IMR-90 (cell line): ENCODE measurements around the gene NANS. TPM values are rescaled to one million over a fixed set of nuclear protein-coding genes. Genes with fewer than 3 reads are reported as not detected.

ENCODE experiments used
- ATAC-seq: fragments of 200-7000 bp; cut with Tn5 transposase; 2 replicates; pipeline ENCODE4 v1.9.1; 2020; ENCODE audit warnings: low read depth, mild to moderate bottlenecking, moderate library complexity
- BruUV-seq: library from RNA; stranded (reverse); fragments of 400-500 nt; replicated peaks from 2 replicates; lab custom pipeline; 2021; lab: Mats Ljungman, UMichigan
- CTCF ChIA-PET: fragments of 300-600 bp; formaldehyde crosslinking; extraction: SDS; loops from one replicate; lab custom pipeline; 2021; ENCODE audit warnings: antibody characterized with exemption; lab: Yijun Ruan, JAX
- POLR2A ChIA-PET: fragments of 300-600 bp; sonication (Branson Sonifier 250); formaldehyde crosslinking; loops from one replicate; lab custom pipeline; 2022; ENCODE audit warnings: antibody characterized with exemption; ENCODE audit not compliant: unreplicated experiment; lab: Charles Lee
- DNase-seq: peaks from one replicate; pipeline ENCODE4 v3.0.0; 2013
- H2AFZ ChIP-seq: replicated peaks from 2 replicates; pipeline ENCODE3; 2013; ENCODE audit warnings: low read length, mild to moderate bottlenecking; ENCODE audit not compliant: poor library complexity
- H2AK5ac ChIP-seq: 2 replicates; pipeline ENCODE4 v1.6.1; 2013; ENCODE audit warnings: low read depth, low read length, inconsistent platforms
- H2AK9ac ChIP-seq: replicated peaks from 2 replicates; pipeline ENCODE3; 2013; ENCODE audit warnings: mild to moderate bottlenecking, low read depth, low read length, moderate library complexity; ENCODE audit not compliant: poor library complexity
- H2BK120ac ChIP-seq: 2 replicates; pipeline ENCODE4 v1.6.1; 2013; ENCODE audit warnings: low read depth, low read length, inconsistent platforms
- H2BK15ac ChIP-seq: 3 replicates; pipeline ENCODE4 v1.6.1; 2013; ENCODE audit warnings: low read depth, low read length, inconsistent platforms
- H2BK20ac ChIP-seq: 2 replicates; pipeline ENCODE4 v1.6.1; 2013; ENCODE audit warnings: low read depth, mild to moderate bottlenecking, inconsistent platforms, low read length, moderate library complexity
- H2BK5ac ChIP-seq: 2 replicates; pipeline ENCODE4 v1.6.1; 2013; ENCODE audit warnings: mild to moderate bottlenecking, low read depth, low read length, inconsistent platforms; ENCODE audit not compliant: poor library complexity, severe bottlenecking
- H3K14ac ChIP-seq: replicated peaks from 2 replicates; pipeline ENCODE4 v1.6.1; 2013; ENCODE audit warnings: low read depth, low read length, inconsistent platforms
- H3K18ac ChIP-seq: 2 replicates; pipeline ENCODE4 v1.6.1; 2013; ENCODE audit warnings: low read depth, low read length, control low read depth
- H3K23ac ChIP-seq: 2 replicates; pipeline ENCODE4 v1.6.1; 2013; ENCODE audit warnings: low read depth, low read length, inconsistent platforms
- H3K27ac ChIP-seq: 2 replicates; pipeline ENCODE4 v1.5.1; 2013; ENCODE audit warnings: mild to moderate bottlenecking, control low read depth, low read length; ENCODE audit not compliant: insufficient read depth
- H3K27me3 ChIP-seq: 2 replicates; pipeline ENCODE4 v1.6.1; 2013; ENCODE audit warnings: low read length; ENCODE audit not compliant: control insufficient read depth, insufficient read depth
- H3K36me3 ChIP-seq: 2 replicates; pipeline ENCODE4 v1.6.1; 2013; ENCODE audit warnings: low read length, mixed read lengths; ENCODE audit not compliant: control insufficient read depth, insufficient read depth
- H3K4ac ChIP-seq: 2 replicates; pipeline ENCODE4 v1.6.1; 2013; ENCODE audit warnings: low read depth, low read length, inconsistent platforms
- H3K4me1 ChIP-seq: 2 replicates; pipeline ENCODE4 v1.6.1; 2013; ENCODE audit warnings: low read length, mixed read lengths; ENCODE audit not compliant: control insufficient read depth, insufficient read depth
- H3K4me2 ChIP-seq: 2 replicates; pipeline ENCODE4 v1.6.1; 2013; ENCODE audit warnings: low read depth, mild to moderate bottlenecking, control low read depth, low read length, moderate library complexity
- H3K4me3 ChIP-seq: 2 replicates; pipeline ENCODE4 v1.5.1; 2013; ENCODE audit warnings: low read depth, mild to moderate bottlenecking, control low read depth, low read length, moderate library complexity; ENCODE audit not compliant: insufficient read depth
- H3K56ac ChIP-seq: 2 replicates; pipeline ENCODE4 v1.6.1; 2013; ENCODE audit warnings: low read length, inconsistent platforms; ENCODE audit not compliant: insufficient read depth; ENCODE audit errors: extremely low read depth
- H3K79me1 ChIP-seq, 2 experiments: 2 replicates each; pipeline ENCODE4 v1.6.1; 2013; ENCODE audit warnings: low read length in 2 of 2, inconsistent platforms in 1 of 2, low read depth in 1 of 2
- H3K9ac ChIP-seq: 2 replicates; pipeline ENCODE4 v1.6.1; 2013; ENCODE audit warnings: low read depth, low read length, control low read depth
- H3K9me1 ChIP-seq: 2 replicates; pipeline ENCODE4 v1.6.1; 2013; ENCODE audit warnings: low read length, inconsistent platforms; ENCODE audit not compliant: insufficient read depth
- H3K9me3 ChIP-seq: 2 replicates; pipeline ENCODE4 v1.6.1; 2013; ENCODE audit warnings: low read length; ENCODE audit not compliant: control insufficient read depth, insufficient read depth
- H4K20me1 ChIP-seq: 2 replicates; pipeline ENCODE4 v1.6.1; 2013; ENCODE audit warnings: low read length, inconsistent platforms; ENCODE audit not compliant: insufficient read depth
- H4K5ac ChIP-seq: 2 replicates; pipeline ENCODE4 v1.6.1; 2013; ENCODE audit warnings: mild to moderate bottlenecking, low read depth, low read length, control low read depth
- H4K8ac ChIP-seq, 2 experiments: 2 replicates each; pipeline ENCODE4 v1.6.1; 2013; ENCODE audit warnings: low read depth in 2 of 2, low read length in 2 of 2, control low read depth in 1 of 2, inconsistent platforms in 1 of 2
- H4K91ac ChIP-seq: 2 replicates; pipeline ENCODE4 v1.6.1; 2013; ENCODE audit warnings: low read depth, low read length, inconsistent platforms; ENCODE audit not compliant: insufficient read depth
- BHLHE40 ChIP-seq: fragments of 150-350 bp; IDR thresholded peaks from 2 replicates; pipeline ENCODE4 v1.6.1; 2016; ENCODE audit warnings: mild to moderate bottlenecking, low read depth, low read length
- CEBPB ChIP-seq: IDR thresholded peaks from 2 replicates; pipeline ENCODE4 v1.6.1; 2012; ENCODE audit warnings: low read depth, low read length, improper control_type of control experiment
- CHD1 ChIP-seq: IDR thresholded peaks from 2 replicates; pipeline ENCODE4 v1.6.1; 2012; ENCODE audit warnings: low read depth, low read length, improper control_type of control experiment
- FOS ChIP-seq: fragments of 150-350 bp; IDR thresholded peaks from 2 replicates; pipeline ENCODE4 v1.6.1; 2016; ENCODE audit warnings: low read depth, low read length
- MAFK ChIP-seq: IDR thresholded peaks from 2 replicates; pipeline ENCODE4 v1.6.1; 2012; ENCODE audit warnings: low read depth, low read length, improper control_type of control experiment
- MAZ ChIP-seq: IDR thresholded peaks from 2 replicates; pipeline ENCODE4 v1.6.1; 2012; ENCODE audit warnings: low read depth, mild to moderate bottlenecking, low read length, improper control_type of control experiment, moderate library complexity, borderline replicate concordance
- MXI1 ChIP-seq: IDR thresholded peaks from 2 replicates; pipeline ENCODE4 v1.6.1; 2012; ENCODE audit warnings: low read depth, mild to moderate bottlenecking, low read length, moderate library complexity, borderline replicate concordance
- NFE2L2 ChIP-seq: fragments of 150-350 bp; IDR thresholded peaks from 2 replicates; pipeline ENCODE4 v1.6.1; 2016; ENCODE audit warnings: low read depth, mild to moderate bottlenecking, low read length
- RAD21 ChIP-seq: IDR thresholded peaks from 2 replicates; pipeline ENCODE4 v1.6.1; 2012; ENCODE audit warnings: low read length, improper control_type of control experiment
- RFX5 ChIP-seq: IDR thresholded peaks from 2 replicates; pipeline ENCODE4 v1.8.0; 2012; ENCODE audit warnings: low read depth, mild to moderate bottlenecking, low read length, moderate library complexity
- SMC3 ChIP-seq: fragments of 150-350 bp; IDR thresholded peaks from 2 replicates; pipeline ENCODE4 v1.6.1; 2016; ENCODE audit warnings: low read depth, mild to moderate bottlenecking, antibody characterized with exemption, low read length, moderate library complexity
- USF2 ChIP-seq: fragments of 150-350 bp; IDR thresholded peaks from 2 replicates; pipeline ENCODE4 v1.6.1; 2017; ENCODE audit warnings: mild to moderate bottlenecking, antibody characterized with exemption, low read length, low read depth
- dilution Hi-C: fragments of 300-500 bp; cut with HindIII; formaldehyde crosslinking; loops from one replicate; pipeline ENCODE4 v1.14.3; 2018; ENCODE audit warnings: low sequenced_read_pairs; ENCODE audit not compliant: unreplicated experiment
- in situ Hi-C: fragments of 300-500 bp; cut with MboI; formaldehyde crosslinking; loops from 3 replicates; pipeline ENCODE4 v1.14.3; 2019; ENCODE audit warnings: low sequenced_read_pairs, inconsistent platforms, mixed read lengths
- intact Hi-C: fragments of 100-400 bp; cut with micrococcal nuclease; formaldehyde crosslinking; loops from 2 replicates; pipeline ENCODE4 v1.10.0; 2022
- polyA plus RNA-seq, 3 experiments: library from polyadenylated mRNA; depleted of rRNA; stranded (reverse); fragments of >200 nt; gene quantifications; 2 replicates each; pipeline ENCODE4 v1.2.3, GENCODE V29; 2012; ENCODE audit warnings: low replicate concordance in 1 of 3
- total RNA-seq: library from RNA; depleted of rRNA; stranded (reverse); fragments of >200 nt; gene quantifications from 2 replicates; pipeline ENCODE4 v1.2.3, GENCODE V29; 2012

The NANS gene
- total and polyA plus RNA-seq, 2 of the 4 experiments (the other 2 are of a cell fraction) = 210 to 306 TPM

DNA sequence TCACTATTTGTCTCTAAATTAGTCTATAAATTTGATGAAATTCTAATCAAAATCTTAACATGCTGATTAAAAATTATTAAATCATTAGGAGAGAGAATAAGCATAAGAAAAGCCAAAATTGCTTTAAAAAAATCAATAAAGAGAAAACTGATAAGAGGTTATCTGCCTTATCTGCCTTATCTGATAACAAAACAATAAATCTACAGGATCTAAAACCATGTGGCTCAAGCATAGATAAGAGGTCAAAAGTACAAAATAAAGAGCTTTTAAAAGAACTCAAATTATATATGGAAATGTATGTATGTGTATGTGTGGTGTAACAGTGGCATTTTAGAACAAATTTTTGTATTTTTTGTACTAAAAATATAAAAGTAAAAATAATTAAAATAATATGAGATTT is 43.9 kb downstream of the NANS start:
- Histone ChIP-seq H4K91ac (no peak overlapping the region), H3K9me1 (no peaks in the 10 kb centered on the region; the same call in 1 of the 2 replicates), H3K4me2 (no peak overlapping the region), H2BK120ac (no peak overlapping the region), H4K20me1 (no peaks in the 10 kb centered on the region), H2AK5ac (no peak overlapping the region), H3K79me1 (no peaks in the 10 kb centered on the region), H2AFZ (no peak overlapping the region), H3K23ac (no peak overlapping the region), H3K14ac (no peak overlapping the region), H3K4ac (no peak overlapping the region), H3K18ac (no peak overlapping the region), H3K9ac (no peak overlapping the region), H3K27ac (no peak overlapping the region), H3K4me3 (no peak overlapping the region), H3K27me3 (no peaks in the 10 kb centered on the region), H3K9me3 (no peaks in the 10 kb centered on the region), H2AK9ac (no peak overlapping the region), H3K4me1 (no peaks in the 10 kb centered on the region), H4K8ac (no peak overlapping the region), H2BK15ac (no peak overlapping the region), H2BK20ac (no peak overlapping the region), H2BK5ac (no peak overlapping the region), H3K56ac (no peak overlapping the region), H3K36me3 (peaks cover 1% of the 10 kb centered on the region; the same call in 1 of the 2 replicates), H4K5ac (no peak overlapping the region)
- ATAC-seq (no peak), DNase-seq (no peak)
- TF ChIP-seq MAFK (no peak), RFX5 (no peak), MAZ (no peak), CHD1 (no peak), FOS (no peak), BHLHE40 (no peak), NFE2L2 (no peak), MXI1 (no peak), SMC3 (no peak), USF2 (no peak), CEBPB (no peak), RAD21 (no peak)
- CTCF ChIA-PET = interaction anchor here (1.5 kb wide), 1 partner anchor 9 kb away, joined by 3 read pairs; no protein-coding TSS in a partner anchor
- in situ Hi-C loops (no loop called here), dilution Hi-C loops (no loop called here), intact Hi-C loops (loop anchor here (1.0 kb wide), 1 partner anchor 9 kb away; no protein-coding TSS in a partner anchor)
- BruUV-seq = no TSS peak
- POLR2A ChIA-PET = interaction anchor here (0.5 kb wide), 1 partner anchor 590 kb away, joined by 3 read pairs; no protein-coding TSS in a partner anchor
